GM18507 (cell line): ENCODE results near the gene MYO16.

Experiments
- DNase-seq: peaks from one replicate; pipeline ENCODE4 v3.0.0; 2011; ENCODE audit warnings: low read depth; ENCODE audit not compliant: insufficient read length; ENCODE audit errors: extremely low spot score
- FAIRE-seq: peaks from 2 replicates; lab custom pipeline; 2011; peaks lifted over from hg19 to GRCh38; lab: Jason Lieb, UNC

Gene MYO16

GRCh38 chr13:109154546-109154945 lies 525.1 kb downstream of the MYO16 start:
- DNase-seq = no peak
- no peak for FAIRE-seq

- FAIRE-seq (no peak), DNase-seq (no peak)
These were observed 525.8 kb downstream of the MYO16 start for GRCh38 chr13:109154966-109155761.

- DNase-seq = no peak
- FAIRE-seq = no peak
These were observed 526.9 kb downstream of the MYO16 start for GRCh38 chr13:109156181-109156935.

- DNase-seq (no peak), FAIRE-seq (no peak)
These were observed 527.9 kb downstream of the MYO16 start for GRCh38 chr13:109157275-109157674.

GRCh38 chr13:109158383-109158782 lies 529.0 kb downstream of the MYO16 start:
- no peak for FAIRE-seq
- DNase-seq = no peak

GRCh38 chr13:109159650-109160309 lies 530.4 kb downstream of the MYO16 start:
- FAIRE-seq = no peak
- no peak for DNase-seq

- peak; percentile 76 for FAIRE-seq
These were observed 530.9 kb downstream of the MYO16 start for GRCh38 chr13:109160357-109160756.

GRCh38 chr13:109160887-109161669 lies 531.7 kb downstream of the MYO16 start:
- peak; percentile 91 for FAIRE-seq
- peak; percentile 11 for DNase-seq

More at GRCh38 chr13:109160357-109160756, 530.9 kb downstream of the MYO16 start:
- peak; percentile 15 for DNase-seq

- peak; percentile 100 for FAIRE-seq
- DNase-seq = peak; percentile 57
These were observed 533.0 kb downstream of the MYO16 start for GRCh38 chr13:109162248-109163036.

- DNase-seq = no peak
- no peak for FAIRE-seq
These were observed 533.6 kb downstream of the MYO16 start for GRCh38 chr13:109163037-109163379.

- DNase-seq (no peak), FAIRE-seq (no peak)
These were observed 536.0 kb downstream of the MYO16 start for GRCh38 chr13:109165417-109165904.

- peak; percentile 90 for FAIRE-seq
- peak; percentile 29 for DNase-seq
These were observed 537.4 kb downstream of the MYO16 start for GRCh38 chr13:109166804-109167203.

- FAIRE-seq (no peak), DNase-seq (no peak)
These were observed 542.7 kb downstream of the MYO16 start for GRCh38 chr13:109172136-109172535.

GRCh38 chr13:109175666-109176065 lies 546.3 kb downstream of the MYO16 start:
- DNase-seq = no peak
- no peak for FAIRE-seq

GRCh38 chr13:109180905-109181425 lies 551.6 kb downstream of the MYO16 start:
- no peak for FAIRE-seq

GRCh38 chr13:109182777-109183465 lies 553.5 kb downstream of the MYO16 start:
- FAIRE-seq = no peak
- no peak for DNase-seq

More at GRCh38 chr13:109180905-109181425, 551.6 kb downstream of the MYO16 start:
- no peak for DNase-seq

GRCh38 chr13:109191413-109191812 lies 562.0 kb downstream of the MYO16 start:
- no peak for DNase-seq
- no peak for FAIRE-seq

GRCh38 chr13:109192306-109192705 lies 562.9 kb downstream of the MYO16 start:
- FAIRE-seq = no peak
- DNase-seq = no peak
